Stimulated activated naive CD4-positive, alpha-beta T cell treated with Interleukin-2 at 50 U/mL for 16 hours (primary cell): ENCODE data around the gene ZNF804A.

Source experiments
- DNase-seq: peaks from one replicate; lab custom pipeline; 2025; lab: John Stamatoyannopoulos, UW

Gene ZNF804A

DNA sequence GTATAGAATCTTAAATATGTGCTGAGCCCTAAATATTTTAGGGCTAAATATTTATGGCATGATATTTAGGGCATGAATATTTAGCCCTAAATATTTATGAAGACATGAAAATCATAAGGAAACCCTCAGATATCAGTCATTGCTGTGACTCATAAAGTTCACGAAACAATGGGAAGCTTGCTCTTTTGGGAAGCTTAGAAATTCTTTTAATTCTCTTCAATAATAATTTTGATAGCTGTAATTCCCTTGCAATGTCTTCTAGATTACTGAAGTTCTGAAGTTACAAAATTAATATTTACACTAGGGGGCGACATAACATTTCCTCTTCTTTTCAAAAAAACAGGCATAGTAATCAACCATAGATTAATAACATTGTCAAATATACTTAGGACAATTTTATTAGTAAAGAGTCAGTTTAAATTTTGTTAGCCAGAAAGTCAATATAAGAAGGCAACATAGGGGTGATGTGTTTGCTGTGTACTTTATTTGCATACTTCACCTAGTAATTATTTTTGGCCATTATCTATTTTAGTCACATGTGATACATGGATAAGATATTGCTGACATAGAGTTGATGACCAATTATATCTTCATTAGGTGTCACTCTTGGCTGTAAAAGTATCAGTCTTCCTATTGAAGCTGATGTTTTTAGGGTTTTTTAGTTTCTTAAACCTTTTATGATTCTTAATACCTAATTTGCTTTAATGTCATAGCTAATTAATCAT lies 13.2 kb downstream of the ZNF804A start:
- DNase-seq, result no peak

DNA sequence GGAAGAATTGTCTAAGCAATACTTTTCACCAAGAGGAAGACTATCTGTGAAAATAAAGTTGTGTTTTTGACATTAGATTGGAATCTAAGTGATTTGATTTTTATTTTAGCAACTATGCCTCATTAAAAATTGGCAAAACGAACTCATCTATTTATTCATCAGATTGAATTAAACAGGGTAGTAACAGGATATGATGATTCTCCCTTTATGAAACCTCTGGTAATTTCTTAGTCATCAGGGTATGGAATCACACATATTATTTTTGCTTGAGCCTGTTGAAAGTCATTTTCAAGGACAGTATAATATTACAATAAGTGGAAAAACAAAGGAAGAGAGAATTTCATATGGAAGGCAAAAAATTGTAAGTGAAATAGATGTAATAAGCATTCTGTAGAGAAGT lies 22.0 kb downstream of the ZNF804A start:
- no peak for DNase-seq

DNA sequence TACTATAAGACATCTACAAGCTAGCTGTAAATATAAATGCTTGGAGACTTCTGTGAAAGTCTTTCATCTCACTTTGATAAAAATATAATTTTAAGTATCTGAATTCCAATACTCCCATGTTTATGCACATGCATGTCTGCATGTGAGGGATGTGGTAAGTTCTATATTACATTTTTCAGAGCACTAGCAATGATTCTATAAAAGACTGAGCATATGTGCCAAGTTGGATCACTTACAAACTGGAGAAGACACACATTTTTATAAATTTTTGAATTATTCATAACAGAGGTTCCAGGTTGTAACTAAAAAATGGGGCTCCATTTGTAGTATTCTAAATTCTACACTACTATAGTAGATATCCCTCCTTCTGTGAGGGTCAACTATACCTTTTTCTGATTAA lies 26.0 kb downstream of the ZNF804A start:
- DNase-seq, result no peak

DNA sequence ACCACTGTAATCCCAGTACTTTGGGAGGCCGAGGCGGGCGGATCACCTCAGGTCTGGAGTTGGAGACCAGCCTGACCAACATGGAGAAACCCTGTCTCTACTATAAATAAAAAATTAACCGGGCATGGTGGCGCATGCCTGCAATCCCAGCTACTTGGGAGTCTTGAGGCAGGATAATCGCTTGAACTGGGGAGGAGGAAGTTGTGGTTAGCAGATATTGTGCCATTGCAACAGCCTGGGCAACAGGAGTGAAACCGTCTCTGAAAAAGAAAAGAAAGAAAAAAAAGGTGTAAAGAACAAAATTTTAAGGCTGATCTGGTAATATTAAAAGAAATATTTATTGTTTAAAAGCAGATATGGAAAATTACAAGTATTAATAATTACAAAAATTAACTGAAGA lies 29.7 kb downstream of the ZNF804A start:
- no peak for DNase-seq

DNA sequence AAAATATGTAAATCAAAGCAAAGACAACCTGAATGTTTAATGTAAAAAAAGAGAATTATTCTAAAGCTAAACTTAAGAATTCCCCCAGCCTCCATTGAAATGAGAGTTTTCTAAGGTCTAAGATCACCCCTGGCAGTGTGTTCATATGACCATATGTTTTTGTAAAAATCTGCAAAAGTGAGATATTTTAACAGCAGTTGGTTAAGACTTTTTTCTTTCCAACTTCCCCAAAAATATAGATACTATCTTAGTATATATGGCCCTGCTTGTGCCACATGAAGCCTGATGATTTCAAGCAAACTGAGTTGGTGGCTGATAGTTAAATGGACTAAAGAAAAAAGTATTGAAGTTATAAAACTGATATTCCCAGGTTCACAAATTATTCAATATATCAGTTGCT lies 35.4 kb downstream of the ZNF804A start:
- DNase-seq, result no peak

DNA sequence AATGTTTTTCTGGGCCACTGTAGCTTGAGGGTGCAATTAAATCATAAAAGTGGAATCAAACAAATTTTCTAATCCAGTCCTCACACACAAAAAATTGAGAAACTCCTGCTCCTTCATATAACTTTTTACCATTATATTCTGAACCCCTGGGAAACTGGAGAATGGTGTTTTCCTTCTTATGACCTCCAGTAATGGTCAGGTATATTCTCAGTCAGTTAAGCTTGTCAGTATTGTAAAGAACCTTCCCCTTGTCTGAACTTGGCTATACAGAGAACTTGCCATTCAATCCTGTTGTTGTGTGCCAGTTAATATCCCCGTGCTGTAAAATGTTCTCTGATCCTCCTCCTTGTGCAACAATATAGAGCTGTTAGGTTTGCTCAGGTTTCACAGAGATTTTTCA lies 39.5 kb downstream of the ZNF804A start:
- no peak for DNase-seq

DNA sequence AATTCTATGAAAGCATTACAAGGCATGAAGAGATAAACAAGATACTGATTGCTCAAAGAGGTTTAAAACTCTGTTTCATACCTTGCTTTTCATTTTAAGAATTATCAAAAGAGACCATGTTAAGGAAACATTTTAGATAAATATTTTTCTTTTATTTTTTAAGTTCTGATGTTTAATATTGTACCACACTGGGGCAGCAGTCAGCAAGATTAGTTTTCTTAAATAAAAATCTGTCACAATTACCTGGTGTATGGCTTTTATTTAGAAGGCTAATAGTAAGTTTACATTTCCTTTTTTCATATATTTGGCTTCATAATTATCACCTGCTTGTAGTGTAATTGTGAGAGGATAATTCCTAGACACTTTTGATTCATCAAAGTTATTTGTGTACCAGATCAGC lies 46.4 kb downstream of the ZNF804A start:
- no peak for DNase-seq

DNA sequence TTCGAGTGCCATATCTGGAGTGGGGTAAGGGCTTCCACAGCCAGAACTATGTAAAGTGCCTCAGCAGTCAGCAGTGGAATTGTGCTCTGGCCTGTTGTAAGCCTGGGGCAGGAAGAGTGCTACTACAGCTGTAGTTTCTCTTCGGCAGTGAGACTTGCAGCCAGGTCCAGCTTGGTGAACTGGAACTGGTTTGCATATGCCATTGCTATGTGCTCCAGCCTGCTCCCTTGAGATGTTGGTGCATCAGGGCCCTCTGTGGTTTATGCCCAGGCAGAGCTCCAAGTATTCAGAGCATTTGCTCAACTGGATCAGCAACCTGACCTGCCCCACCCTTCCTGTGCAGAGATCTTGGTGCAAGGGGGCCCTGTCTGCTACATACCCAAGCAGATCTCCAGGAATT lies 47.8 kb downstream of the ZNF804A start:
- no peak for DNase-seq

DNA sequence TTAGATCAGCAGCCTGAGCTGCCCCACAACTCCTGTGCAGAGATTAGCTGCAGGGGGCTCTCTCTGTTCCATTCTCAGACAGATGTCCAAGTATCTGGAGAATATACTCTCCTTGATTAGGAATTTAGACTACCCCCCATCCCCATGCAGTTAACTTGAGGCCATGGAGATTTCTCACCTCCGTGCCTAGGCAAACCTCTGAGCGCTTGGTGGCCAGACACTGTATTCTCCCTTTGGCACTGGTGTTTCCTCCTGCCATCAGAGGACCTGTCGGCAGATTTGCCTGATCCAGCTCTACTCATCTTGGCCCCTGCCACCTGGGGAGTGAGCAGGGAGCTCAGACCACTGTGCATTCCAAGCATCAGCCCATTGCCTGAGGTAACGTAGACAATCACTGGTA lies 48.3 kb downstream of the ZNF804A start:
- no peak for DNase-seq

DNA sequence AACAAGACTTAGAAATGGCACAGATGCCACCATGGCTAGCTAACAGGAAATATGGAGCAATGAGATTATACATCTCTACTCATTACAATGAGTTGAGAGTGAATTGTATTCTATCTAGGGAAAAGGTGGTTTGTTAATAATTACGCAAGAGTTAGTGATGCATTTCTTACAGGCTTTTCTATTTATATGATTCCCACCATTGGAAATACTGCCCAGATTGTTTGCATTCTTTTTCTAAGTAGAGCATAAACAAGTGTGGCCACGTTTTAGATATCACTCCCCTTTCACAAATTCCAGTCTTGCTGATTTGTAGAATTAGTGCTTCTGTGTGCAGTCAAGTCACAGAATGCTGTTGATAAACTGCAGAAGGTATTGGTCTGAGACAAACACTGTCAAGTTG lies 56.6 kb downstream of the ZNF804A start:
- DNase-seq, result no peak

DNA sequence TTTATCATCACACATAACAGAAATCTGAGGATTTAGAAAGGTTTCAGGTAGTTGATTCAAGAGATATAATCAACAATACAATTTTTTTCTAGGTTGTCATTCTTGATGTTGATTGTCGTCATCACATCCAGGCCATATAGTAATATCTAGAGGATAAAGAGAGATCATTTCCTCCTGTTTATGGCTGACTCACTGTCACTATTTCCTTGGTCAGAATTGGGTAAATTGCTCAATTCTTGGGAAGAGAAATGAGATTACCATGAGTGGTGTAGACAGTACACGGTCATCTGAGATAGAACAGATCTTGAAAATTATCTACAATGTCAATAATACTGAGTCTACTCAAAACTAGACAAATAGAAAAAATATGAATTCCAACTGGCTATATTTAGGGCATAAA lies 78.8 kb downstream of the ZNF804A start:
- no peak for DNase-seq

DNA sequence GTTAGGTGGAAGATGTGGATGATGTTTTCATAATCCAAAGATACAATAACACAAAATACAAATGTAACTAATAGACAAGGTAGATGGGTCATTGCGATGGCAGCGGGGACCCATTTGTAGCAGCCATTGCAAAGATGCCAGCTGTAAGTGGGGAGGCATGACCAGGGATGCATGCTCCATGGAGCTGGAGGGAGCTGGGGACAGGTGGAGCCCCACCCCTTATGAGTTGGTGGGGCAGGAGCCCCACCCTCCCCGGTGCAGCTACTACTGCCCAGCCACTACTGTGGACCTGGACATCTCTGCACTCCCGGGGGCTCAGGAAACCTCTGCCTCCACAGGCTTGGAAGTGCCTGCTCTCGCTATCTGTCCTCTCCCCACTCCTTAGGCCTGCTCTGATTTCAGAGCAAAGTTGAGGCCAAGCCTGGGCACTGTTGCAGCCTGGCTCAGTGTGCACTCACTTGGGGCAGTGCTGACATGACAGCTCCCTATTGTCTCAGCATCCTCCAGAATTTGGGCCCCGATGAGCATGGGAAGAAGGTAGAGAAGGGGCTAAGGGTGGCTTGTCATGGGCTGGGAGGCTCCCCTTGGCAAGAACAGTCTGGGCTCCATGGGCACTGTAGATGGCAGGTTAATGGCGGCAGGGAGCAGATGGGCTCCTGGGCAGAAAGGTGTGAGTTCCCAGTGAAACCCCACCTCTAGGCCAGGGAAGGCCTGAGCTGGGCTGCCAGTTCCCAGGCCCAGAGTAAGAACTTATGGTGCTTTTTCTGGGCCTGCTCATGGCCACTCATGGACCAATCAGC lies 81.1 kb downstream of the ZNF804A start:
- no peak for DNase-seq

DNA sequence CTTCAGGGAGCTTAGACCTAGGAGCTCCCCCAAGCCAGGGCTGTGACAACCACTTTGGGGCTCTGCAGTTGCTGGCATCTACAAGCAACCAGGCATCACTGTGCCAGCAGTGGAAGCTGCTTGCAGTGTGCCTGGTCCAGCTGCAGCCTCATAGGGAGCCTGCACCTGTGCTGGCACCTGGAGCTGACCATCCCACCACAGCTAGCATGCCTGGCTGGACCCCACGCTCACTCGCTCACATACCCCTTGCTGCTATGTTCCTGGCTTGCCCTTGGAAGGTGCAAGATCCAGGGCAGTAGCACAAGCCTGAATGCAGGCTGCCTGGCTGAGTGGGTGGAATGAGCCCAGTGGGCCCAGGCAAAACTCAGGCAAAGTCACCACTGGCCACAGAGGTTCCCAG lies 82.5 kb downstream of the ZNF804A start:
- no peak for DNase-seq

DNA sequence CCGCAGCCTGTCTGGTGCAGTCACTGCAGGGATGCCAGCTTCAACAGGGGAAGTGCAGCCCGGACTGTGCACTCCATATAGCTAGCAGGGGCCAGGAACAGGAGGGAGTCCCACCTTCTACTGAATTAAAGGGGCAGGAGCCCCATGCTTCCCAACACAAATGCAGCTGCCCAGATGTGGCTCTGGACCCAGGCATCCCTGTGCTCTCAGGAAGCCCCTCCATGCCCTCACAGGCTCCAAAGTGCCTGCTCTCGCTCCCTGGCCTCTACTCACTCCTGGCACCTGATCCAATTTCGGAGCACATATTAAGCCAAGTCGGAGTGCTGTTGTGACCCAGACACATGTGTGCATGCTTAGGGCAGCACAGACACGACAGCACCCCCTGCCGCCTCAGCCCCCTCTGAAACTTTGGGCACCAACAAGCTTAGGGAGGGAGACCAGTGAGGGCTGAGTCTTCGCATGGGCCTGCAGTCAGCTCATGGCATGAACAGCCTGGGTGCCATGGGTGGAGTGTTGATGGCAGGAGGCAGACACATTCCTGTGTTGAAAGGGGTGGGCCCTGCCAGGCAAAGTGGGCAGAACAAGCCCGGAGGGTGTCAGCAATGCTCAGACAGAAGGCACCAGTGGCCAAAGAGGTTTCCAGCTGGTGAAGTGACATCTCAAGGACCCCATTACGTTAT lies 83.5 kb downstream of the ZNF804A start:
- no peak for DNase-seq

DNA sequence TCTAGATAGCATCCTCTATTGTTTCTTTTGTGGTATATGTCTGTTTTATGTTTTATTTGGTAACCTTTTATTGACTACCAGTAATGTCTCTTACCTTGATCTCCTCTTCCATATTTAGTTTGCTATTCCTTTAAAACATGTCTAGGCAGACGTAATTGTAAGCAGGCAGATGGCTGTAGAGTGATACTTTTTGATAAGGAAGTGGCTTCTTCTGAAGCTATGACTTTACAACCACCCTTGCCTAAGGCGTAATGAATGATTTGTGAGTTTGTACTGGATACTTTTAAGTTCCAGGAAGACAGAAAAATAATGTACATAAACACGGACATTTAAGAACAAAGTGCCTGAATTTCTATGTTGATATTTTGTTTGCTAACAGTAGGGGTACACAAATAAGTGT lies 85.6 kb downstream of the ZNF804A start:
- no peak for DNase-seq

DNA sequence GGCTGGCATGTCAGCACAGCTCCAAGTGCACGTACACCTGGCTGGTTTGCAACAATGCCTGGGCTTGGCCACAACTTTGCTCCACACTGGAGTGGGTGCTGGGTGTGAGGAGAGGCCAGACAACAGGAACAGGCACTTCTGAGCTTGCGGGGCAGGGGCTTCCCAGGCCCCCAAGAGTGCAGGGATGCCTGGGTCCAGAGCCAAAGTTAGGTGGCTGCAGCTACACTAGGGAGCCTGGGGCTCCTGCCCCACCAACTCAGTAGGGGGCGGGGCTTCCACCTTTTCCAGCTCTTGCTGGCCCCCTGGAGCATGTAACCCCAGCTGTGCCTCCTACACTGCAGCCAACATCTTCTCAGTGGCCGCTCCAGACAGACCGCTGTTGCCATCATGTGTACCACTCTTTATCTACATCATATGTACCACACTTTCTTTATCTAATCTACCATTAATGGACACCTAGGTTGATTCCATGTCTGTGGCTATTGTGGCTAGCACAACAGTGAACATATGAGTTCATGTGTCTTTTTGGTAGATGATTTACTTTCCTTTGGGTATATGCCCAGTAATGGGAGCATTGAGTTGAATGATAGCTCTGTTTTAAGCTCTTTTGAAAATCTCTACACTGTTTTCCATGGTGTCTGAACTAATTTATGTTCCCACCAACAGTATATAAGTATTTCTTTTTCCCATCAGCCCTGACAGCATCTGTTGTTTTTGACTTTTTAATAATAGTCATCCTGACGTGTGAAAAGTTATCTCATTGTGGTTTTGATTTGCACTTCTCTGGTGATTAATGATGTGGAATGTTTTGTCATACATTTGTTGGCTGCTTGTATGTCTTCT lies 87.9 kb downstream of the ZNF804A start:
- no peak for DNase-seq

DNA sequence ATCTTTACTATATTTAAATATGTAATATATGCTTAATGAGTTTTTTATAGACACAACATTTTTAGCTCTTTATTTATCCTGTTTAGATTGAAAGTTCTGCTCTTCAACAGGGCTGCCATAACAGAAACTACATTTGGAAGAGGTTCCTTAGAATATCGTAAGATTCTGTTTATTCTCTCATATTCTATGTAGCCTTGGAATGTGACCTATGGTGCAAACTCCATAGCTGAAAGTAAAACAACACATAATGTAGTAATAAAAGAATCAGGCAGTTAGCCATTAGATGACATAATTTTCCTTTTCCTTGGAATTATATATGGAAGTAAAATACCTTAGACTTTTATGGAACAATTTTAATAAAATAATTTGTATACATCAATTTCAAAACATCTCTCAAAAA lies 91.3 kb downstream of the ZNF804A start:
- no peak for DNase-seq

DNA sequence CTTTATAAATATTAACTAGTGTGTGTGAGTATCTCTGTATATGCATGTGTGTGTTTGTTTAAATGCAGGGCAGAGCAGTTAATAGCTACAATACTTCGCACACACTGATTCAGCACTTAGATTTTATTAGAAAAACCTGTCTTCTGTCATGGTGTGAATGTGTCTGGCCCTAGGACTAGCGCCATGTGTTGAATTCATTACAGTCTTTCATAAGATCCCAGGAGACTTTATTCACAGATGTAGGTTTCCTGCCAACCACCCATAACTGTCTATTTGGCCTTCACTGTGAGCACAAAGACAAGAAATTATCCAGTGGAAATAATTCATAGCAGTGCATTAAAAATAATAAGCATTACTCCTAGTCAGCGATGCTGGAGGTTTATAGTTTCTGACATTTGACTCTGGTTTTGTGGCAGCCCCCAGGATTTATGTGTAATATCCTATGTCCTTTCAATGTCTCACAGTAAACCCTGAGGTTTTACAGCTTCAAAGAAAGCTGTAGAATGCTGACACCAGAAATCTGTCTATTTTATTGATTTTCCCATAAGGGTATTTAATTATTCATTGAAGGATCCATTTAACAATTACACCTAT lies 93.9 kb downstream of the ZNF804A start:
- DNase-seq, result no peak

DNA sequence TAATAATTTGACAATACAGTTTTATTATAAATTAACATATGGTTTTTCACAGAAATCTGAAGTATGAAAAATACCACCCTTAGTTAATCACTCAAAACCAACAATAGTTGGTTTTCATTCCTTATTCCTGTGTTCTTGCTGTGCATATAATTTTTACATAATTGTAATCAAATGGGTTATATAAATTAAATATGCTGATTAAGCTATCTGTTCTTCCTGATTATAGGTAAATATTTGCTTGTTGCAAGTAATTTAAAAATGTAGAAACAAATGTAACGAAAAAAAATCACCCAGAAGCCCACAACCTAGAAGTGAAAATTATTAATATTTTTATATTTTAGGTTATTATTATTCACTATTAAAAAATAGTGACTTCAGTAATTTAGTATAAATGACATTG lies 98.3 kb downstream of the ZNF804A start:
- no peak for DNase-seq

DNA sequence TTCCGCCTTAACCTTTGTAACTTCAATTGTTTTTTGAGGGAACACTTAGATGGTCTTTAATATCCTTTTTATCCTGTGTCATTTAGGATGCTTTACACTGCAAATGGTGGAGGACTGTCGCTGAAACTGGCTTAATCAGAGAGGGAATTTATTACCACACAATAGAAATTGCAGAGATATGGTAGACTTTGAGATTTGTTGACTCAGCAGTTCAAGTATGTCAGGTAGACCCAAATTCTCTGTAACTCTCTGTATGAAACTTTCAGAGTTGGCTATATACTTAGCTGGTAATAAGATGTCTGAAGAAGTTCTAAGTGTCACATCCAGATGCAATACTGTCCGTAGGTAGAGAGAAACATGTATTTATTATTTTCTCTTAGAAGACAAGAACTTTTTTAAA lies 100.1 kb downstream of the ZNF804A start:
- DNase-seq, result no peak

DNA sequence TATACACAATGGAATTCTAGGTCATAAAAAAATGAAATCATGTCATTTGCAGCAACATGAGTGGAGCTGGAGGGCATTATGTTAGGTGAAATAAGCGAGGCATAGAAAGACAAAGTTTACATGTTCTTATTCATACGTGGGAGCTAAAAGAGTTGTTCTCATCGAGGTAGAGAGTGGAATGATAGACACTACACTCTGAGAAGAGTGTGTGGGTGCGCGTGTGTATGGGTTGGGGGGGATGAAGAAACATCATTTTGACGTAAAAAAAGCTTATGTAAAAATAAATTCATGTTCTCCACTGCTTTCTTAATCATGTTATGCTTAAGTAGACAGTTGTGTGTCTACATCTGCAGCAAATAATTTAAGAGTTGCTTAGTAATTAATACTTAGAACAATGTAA lies 123.6 kb downstream of the ZNF804A start:
- DNase-seq, result no peak

DNA sequence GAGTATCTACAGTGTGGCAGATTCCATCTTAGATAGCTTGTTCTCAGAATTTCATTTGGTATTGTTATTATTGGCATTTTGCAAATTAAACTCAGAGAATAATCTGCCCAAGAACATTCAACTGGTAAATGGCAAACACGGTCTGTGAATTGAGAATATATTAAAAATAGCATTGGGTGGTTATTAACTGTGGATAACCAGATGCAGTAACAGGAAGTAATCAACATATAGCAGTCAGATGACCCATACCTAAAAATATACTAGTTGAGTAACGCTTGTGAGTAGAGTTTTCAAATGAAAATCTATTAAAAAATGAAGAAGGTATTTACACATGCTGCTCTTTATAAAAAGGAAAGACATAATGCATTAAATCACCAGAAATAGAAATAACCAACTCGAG lies 129.5 kb downstream of the ZNF804A start:
- no peak for DNase-seq
